Stimulated activated CD4-positive, alpha-beta T cell treated with anti-CD3 and anti-CD28 coated beads, Interleukin-4, amount 100 ng/mL, for 1 hour (primary cell): Measurements from ENCODE around the gene GDPGP1.
"Not testable (repeated sequence)": the region's sequence is repeated elsewhere in the genome, so short reads cannot be mapped to it uniquely, and the experiment has no call there.

ENCODE experiments used
- DNase-seq: peaks from one replicate; pipeline ENCODE4 v3.0.0-alpha.2; 2020

Gene GDPGP1

GRCh38 chr15:90264671-90265070, 30.7 kb downstream of the GDPGP1 start:
- DNase-seq: no peak

- DNase-seq: peak; percentile 91
These were observed 31.5 kb downstream of the GDPGP1 start, which contains the start of gene NGRN for GRCh38 chr15:90265271-90266060. TSS of gene NGRN (plus strand) at chr15:90265672. CDS start at chr15:90265713, 41 bp downstream.

- DNase-seq: peak; percentile 50
These were observed 32.0 kb downstream of the GDPGP1 start for GRCh38 chr15:90266061-90266431.

- peak; percentile 11 for DNase-seq
These were observed 32.5 kb downstream of the GDPGP1 start for GRCh38 chr15:90266485-90266884.

- DNase-seq: no peak
These were observed 34.4 kb downstream of the GDPGP1 start for GRCh38 chr15:90268415-90268814.

- no peak for DNase-seq
These were observed 36.6 kb downstream of the GDPGP1 start for GRCh38 chr15:90270502-90271150.

- DNase-seq: no peak
These were observed 37.6 kb downstream of the GDPGP1 start for GRCh38 chr15:90271459-90272166.

GRCh38 chr15:90278467-90278866, 44.5 kb downstream of the GDPGP1 start:
- not testable (repeated sequence) for DNase-seq

GRCh38 chr15:90280743-90281142, 46.7 kb downstream of the GDPGP1 start:
- not testable (repeated sequence) for DNase-seq

GRCh38 chr15:90281637-90282036, 47.6 kb downstream of the GDPGP1 start:
- DNase-seq: not testable (repeated sequence)

GRCh38 chr15:90286678-90287077, 52.7 kb downstream of the GDPGP1 start:
- DNase-seq: no peak

GRCh38 chr15:90287101-90287500, 53.1 kb downstream of the GDPGP1 start:
- DNase-seq: no peak

GRCh38 chr15:90287946-90288345, 53.9 kb downstream of the GDPGP1 start:
- no peak for DNase-seq

GRCh38 chr15:90291679-90292356, 57.8 kb downstream of the GDPGP1 start:
- no peak for DNase-seq

GRCh38 chr15:90293040-90293810, 59.2 kb downstream of the GDPGP1 start:
- peak; percentile 74 for DNase-seq

GRCh38 chr15:90294159-90294558, 60.1 kb downstream of the GDPGP1 start:
- DNase-seq: no peak

- DNase-seq: no peak
These were observed 60.7 kb downstream of the GDPGP1 start for GRCh38 chr15:90294601-90295269.

- no peak for DNase-seq
These were observed 61.2 kb downstream of the GDPGP1 start for GRCh38 chr15:90295270-90295648.
